Stimulated activated CD8-positive, alpha-beta memory T cell treated with anti-CD3 and anti-CD28 coated beads, Interleukin-7, amount 100 ng/mL, for 4 hours (primary cell): ENCODE results near the gene SLCO4A1.

Experiments used
- DNase-seq, 2 donors: peaks; one replicate each; pipeline ENCODE4 v3.0.0-alpha.2; 2020; ENCODE audit warnings: low read depth in 2 of 2

Gene SLCO4A1

GRCh38 chr20:62637521-62638054 is 4.7 kb upstream of the SLCO4A1 start:
- no peak for DNase-seq

DNA sequence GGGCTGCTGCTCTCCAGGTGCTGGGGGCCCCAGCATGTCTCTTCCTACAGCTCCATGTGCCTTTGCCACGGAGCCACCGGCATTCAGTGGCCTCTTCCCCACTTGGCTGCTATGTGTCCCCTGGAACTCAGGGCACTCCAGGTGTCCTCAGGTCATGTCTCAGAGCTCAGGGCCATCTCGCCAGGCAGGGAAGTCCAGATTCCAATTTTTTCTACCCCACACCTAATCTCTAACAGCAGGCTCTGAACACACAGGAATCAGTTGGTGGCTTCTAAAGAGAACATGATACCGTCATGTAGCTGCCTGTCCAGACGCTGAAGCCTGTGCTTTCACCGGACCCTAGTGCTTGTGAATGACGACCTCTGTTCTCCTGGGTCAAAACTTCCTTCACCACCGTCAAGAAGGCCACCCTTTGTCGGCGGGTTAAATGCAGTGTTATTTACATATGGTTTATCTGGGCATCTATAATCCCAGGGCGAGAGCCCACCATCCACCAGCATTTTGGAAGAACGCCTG is 4.2 kb upstream of the SLCO4A1 start:
- no peak for DNase-seq

- DNase-seq: no peak
These were observed 3.5 kb upstream of the SLCO4A1 start for GRCh38 chr20:62638679-62639406.

- no peak for DNase-seq
These were observed 2.5 kb upstream of the SLCO4A1 start for GRCh38 chr20:62639765-62640164.

GRCh38 chr20:62640870-62641269 is 1.4 kb upstream of the SLCO4A1 start:
- no peak for DNase-seq

- no peak for DNase-seq
These were observed 817 bp upstream of the SLCO4A1 start for GRCh38 chr20:62641321-62642050.

GRCh38 chr20:62642666-62643520 is 590 bp downstream of the SLCO4A1 start:
- DNase-seq: peak; percentile 33 to 62

DNA sequence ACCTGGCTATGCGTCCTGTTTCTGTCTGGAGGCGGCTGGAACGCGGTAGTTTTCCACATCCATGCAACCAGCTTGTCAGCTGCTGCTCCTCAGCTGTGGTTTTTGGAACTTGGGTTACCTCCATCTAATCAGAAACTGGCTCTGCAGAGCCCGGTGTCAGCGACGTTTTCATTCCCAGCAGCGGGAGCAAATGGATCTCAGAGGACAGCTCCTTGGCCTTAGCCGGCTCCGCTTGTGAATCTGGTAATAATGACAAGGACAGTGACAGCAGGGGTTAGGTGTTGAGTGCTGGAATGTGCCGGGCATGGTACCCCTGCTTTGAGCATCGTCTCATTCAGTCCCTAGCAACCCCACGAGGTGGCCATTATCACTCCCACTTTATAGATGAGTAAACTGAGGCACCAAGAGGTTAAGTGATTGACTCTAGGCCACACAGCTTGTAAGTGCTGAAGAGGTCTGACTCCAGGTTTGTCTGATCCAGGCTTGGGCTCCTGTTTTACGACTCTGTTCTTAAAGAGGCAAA is 1.3 kb downstream of the SLCO4A1 start:
- DNase-seq: no peak

DNA sequence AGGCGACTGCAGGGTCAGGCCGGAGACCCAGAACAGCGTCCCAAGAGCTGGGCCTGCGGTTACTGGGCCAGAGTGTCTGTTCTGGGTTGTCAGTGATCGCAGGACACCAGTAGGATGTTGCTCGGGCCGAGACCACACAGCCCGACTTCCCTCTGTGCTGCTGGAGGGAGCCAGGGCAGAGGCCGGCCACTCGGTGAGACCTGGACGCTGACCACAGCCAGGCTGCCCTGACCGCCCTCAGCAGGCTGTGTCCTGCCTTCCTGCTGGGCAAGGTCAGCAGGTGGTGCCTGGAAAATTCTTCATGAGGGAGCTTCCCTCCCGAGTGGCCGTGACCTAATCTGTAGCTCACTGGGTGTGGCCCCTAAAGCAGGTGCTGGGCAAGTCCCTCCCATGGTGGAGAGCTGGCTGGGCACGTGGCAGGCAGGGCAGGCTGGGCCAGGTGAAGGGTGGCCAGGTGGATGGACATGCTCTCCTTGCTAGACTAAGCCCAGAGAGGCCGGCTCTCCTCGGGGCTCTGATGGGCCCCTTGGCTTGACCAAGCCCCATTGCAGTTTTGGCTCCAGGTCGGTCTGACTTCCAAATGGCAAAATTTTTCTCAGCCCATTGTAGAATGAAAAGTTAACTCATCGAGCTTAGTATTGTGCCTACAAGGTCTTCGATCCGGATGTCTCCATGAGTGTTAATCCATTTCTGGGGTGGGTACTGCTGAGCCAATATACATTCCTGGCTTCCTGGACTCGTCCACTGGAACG is 1.9 kb downstream of the SLCO4A1 start:
- DNase-seq: no peak

DNA sequence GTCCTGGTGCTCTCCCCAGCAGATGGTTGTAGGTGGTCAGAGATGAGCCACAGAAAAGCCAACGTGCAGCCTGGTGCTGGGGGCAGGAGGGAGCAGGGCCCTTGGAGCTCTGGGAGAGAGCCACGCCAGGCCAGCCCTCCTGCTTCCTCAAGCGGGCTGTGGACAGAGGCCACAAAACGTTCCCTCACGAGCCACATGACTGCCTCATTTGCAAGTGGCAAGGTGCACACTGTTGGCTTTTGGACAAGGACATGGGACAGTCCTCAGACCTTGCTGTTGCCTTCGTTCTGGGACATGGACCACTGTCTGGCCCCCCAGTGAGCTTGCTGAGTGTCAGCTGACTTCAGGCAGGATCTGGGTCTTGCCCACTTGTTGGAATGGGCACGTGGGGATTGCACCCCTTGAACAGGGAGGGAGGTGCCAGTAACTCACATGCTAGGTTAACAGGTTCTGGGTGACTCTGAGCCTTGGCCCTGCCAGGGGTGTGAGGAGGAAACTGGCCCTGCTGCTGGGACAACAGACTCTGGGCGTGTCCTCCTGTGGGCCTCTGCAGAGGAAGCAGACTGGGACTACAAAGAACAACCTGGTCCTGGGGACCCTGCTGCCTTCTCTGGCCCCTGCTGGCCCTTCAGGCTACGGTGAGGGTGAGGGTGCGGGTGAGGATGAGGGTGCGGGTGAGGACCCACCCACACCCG is 2.6 kb downstream of the SLCO4A1 start:
- no peak for DNase-seq

DNA sequence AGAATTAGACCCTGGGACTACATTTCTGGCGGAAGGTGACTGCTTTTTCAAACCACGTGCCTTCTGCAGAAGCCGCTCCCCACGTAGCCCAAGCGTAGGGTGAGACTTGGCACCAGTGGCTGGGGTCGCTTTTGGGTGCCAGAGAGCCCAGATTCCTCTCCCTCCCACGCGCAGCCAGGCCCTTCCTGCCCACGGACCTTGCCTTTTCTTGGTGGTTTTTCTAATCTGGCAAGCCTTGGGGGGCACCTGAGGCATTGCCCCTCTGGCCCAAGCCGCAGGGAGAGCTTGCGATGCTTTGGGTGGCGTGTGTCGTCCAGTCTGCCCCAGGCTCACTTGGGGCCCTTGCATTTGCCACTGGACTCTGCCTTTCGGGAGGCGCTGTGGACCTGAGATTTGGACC is 3.3 kb downstream of the SLCO4A1 start:
- no peak for DNase-seq

DNA sequence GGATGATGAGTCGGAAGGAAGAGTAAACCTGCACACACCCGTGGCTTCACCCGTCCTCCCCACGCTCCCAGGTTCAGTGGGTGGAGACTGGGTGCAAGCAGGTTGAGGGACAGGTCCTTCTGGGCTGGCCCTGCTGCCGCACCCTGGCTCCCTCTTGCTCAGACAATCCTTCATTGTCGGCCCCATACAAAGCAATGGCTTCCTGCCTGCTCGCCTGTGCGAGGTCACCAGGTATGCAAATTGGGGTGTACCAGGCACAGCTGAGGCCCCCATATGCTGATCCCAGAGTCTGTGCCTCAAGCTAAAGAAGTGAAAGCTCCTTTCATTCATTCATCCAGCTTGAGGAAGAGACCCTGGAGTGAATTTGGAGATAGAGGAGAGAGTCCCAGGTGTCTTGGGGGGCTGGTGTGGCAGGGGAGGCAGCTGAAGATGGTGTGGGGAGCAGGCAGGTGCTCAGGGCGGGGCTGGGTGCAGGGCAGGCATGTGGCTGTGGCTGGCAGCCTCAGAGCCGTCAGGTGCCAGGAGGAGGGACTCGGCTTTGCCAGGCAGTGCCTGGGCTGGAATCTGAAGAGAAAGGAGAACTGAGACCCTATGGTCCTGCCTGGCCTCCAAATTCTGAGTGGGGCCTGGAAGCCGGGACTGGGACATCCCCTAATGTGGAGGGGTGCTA is 4.7 kb downstream of the SLCO4A1 start:
- DNase-seq: no peak

- no peak for DNase-seq
These were observed 5.4 kb downstream of the SLCO4A1 start for GRCh38 chr20:62647521-62648317.

GRCh38 chr20:62648318-62648995 is 6.2 kb downstream of the SLCO4A1 start:
- no peak for DNase-seq

DNA sequence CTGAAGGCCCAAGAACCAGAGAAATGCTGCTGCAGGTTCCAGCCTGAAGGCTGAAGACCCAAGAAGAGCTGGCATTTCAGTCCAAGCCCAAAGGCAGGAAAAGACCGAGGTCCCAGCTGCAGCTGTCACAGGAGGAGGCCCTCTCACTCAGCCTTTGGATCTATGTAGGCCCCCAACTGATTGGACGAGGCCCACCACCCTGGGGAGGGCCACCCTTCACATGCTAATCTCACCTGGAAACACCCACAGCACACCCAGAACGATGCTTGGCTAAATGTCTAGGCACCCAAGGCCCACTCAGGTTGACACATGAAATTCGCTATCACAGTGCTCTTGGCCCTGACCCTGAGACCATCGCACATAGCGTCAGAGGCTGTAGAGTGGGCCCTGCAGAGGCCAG is 6.8 kb downstream of the SLCO4A1 start:
- DNase-seq: no peak

- no peak for DNase-seq
These were observed 8.4 kb downstream of the SLCO4A1 start for GRCh38 chr20:62650551-62651284.

DNA sequence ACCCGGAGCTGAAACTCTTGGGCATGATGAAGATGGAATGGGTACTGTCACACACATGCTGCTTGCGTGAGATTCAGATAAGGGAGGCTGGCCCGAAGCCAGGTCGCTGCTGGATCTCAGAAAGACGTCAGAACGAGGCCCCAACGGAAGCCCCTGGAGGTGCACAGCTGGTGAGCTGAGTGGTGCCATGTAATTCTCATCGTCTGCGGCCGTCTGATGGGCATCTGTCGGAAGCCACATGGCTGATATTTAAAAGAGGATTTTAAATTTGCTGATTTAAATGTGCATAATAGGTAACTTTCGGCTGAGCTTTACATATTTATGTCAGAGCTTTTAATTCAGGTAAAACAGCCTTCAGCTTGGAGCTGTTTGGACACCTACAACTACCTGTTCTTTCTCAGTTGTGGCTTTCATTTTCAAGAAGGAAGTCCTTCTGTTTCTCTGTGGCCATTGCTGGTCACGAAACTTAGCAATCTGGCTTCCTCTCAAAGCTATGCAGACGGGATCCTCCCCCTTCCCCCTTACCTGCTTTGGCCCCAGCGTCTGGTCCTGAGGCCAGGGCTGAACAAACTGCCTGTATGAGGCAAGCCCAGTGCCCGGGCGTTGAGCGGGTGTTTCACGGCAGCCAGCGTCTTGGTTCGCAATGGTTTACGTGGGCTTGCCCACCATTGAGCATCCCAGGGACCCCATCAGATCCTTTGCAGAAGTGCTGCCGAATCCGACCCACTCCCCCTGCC is 9.2 kb downstream of the SLCO4A1 start:
- peak; percentile 57 to 63 for DNase-seq
